Cerebellar cortex (tissue), 1 donor: ENCODE results near the gene TMEM132C.
"Not testable (repeated sequence)": the region's sequence is repeated elsewhere in the genome, so short reads cannot be mapped to it uniquely, and the experiment has no call there.

Experiments used
- DNase-seq: peaks from one replicate; pipeline ENCODE4 v3.0.0-alpha.2; 2015; ENCODE audit warnings: low spot score

TMEM132C gene

GRCh38 chr12:128267131-128267622 lies at the start of gene TMEM132C:
TSS of gene TMEM132C (plus strand) at chr12:128267170. CDS start at chr12:128267403, 233 bp downstream.
- no peak for DNase-seq

GRCh38 chr12:128224226-128224625 lies 42.7 kb upstream of the TMEM132C start:
- no peak for DNase-seq

GRCh38 chr12:128228581-128228980 lies 38.4 kb upstream of the TMEM132C start:
- DNase-seq: peak; percentile 69

GRCh38 chr12:128235635-128236417 lies 31.1 kb upstream of the TMEM132C start:
- no peak for DNase-seq

- DNase-seq: no peak
Measured at GRCh38 chr12:128236525-128236924, 30.4 kb upstream of the TMEM132C start.

- DNase-seq: no peak
Measured at GRCh38 chr12:128240745-128241144, 26.2 kb upstream of the TMEM132C start.

- no peak for DNase-seq
Measured at GRCh38 chr12:128245121-128245520, 21.8 kb upstream of the TMEM132C start.

- no peak for DNase-seq
Measured at GRCh38 chr12:128245905-128246304, 21.1 kb upstream of the TMEM132C start.

GRCh38 chr12:128250096-128250495 lies 16.9 kb upstream of the TMEM132C start:
- peak; percentile 76 for DNase-seq

- not testable (repeated sequence) for DNase-seq
Measured at GRCh38 chr12:128253829-128254228, 13.1 kb upstream of the TMEM132C start.

GRCh38 chr12:128258866-128259555 lies 8.0 kb upstream of the TMEM132C start:
- peak; percentile 91 for DNase-seq

- peak; percentile 73 for DNase-seq
Measured at GRCh38 chr12:128259556-128260070, 7.4 kb upstream of the TMEM132C start.

GRCh38 chr12:128261757-128262156 lies 5.2 kb upstream of the TMEM132C start:
- no peak for DNase-seq

GRCh38 chr12:128265566-128265965 lies 1.4 kb upstream of the TMEM132C start:
- DNase-seq: no peak

- DNase-seq: no peak
Measured at GRCh38 chr12:128266086-128266485, 884 bp upstream of the TMEM132C start.

- no peak for DNase-seq
Measured at GRCh38 chr12:128266541-128267130, 334 bp upstream of the TMEM132C start.

- DNase-seq: no peak
Measured at GRCh38 chr12:128267651-128268378, 845 bp downstream of the TMEM132C start.

GRCh38 chr12:128268379-128268995 lies 1.5 kb downstream of the TMEM132C start:
- peak; percentile 11 for DNase-seq

GRCh38 chr12:128269181-128269591 lies 2.2 kb downstream of the TMEM132C start:
- no peak for DNase-seq

GRCh38 chr12:128276471-128276870 lies 9.5 kb downstream of the TMEM132C start:
- no peak for DNase-seq

- no peak for DNase-seq
Measured at GRCh38 chr12:128286970-128287369, 20.0 kb downstream of the TMEM132C start.
